Left lung (tissue), 10 donors: ENCODE results near the gene TBX20. TPM values are rescaled to one million over a fixed set of nuclear protein-coding genes. Genes with fewer than 3 reads are reported as not detected.

Experiments
- ATAC-seq: fragments of 200-7000 bp; cut with Tn5 transposase; one replicate; pipeline ENCODE4 v1.9.1; 2020; ENCODE audit warnings: moderate library complexity
- DNase-seq, 4 donors: peaks; one replicate each; pipeline ENCODE4 v3.0.0-alpha.2; 2013 to 2020
- H3K27ac ChIP-seq, 2 donors: fragments of 200-600 bp; sonication (generic) in 1 of 2; one replicate each; pipeline versions ENCODE4 v1.5.0 to v1.8.0; 2020 to 2021
- H3K27me3 ChIP-seq, 2 donors: fragments of 200-600 bp; sonication (generic) in 1 of 2; one replicate each; pipeline versions ENCODE4 v1.5.0 to v1.8.0; 2020 to 2021
- H3K36me3 ChIP-seq, 2 donors: fragments of 200-600 bp; sonication (generic) in 1 of 2; one replicate each; pipeline versions ENCODE4 v1.5.0 to v1.8.0; 2020 to 2021
- H3K4me1 ChIP-seq, 2 donors: fragments of 200-600 bp; one replicate each; pipeline ENCODE4 v1.8.0; 2021
- H3K4me3 ChIP-seq, 2 donors: fragments of 200-600 bp; sonication (generic) in 1 of 2; one replicate each; pipeline versions ENCODE4 v1.5.0 to v1.8.0; 2020 to 2021; ENCODE audit warnings: mild to moderate bottlenecking in 1 of 2
- H3K9me3 ChIP-seq, 2 donors: fragments of 200-600 bp; sonication (generic) in 1 of 2; one replicate each; pipeline versions ENCODE4 v1.5.0 to v1.8.0; 2020 to 2021
- CTCF ChIP-seq, 2 donors: fragments of 200-600 bp; sonication (generic) in 1 of 2; IDR thresholded peaks; one replicate each; pipeline versions ENCODE4 v1.5.0 to v1.8.0; 2021; ENCODE audit warnings: antibody characterized with exemption in 2 of 2
- intact Hi-C, 2 donors: fragments of 100-400 bp; cut with DNase I; formaldehyde crosslinking; loops; one replicate each; pipeline versions ENCODE4 v1.11.2 to v1.14.2; 2022
- polyA plus RNA-seq, 6 donors: library from polyadenylated mRNA; unstranded; fragments of 120-200 nt; gene quantifications; one replicate each; pipeline ENCODE4 v1.2.1, GENCODE V29; 2013; ENCODE audit not compliant: insufficient read length in 6 of 6
- total RNA-seq, 2 donors: library from RNA; stranded (reverse); fragmentation: NEBNext Ultra II Directional; extraction: Animal tissue kit (Norgen Biotek cat#: 25700); gene quantifications; one replicate each; pipeline ENCODE4 v1.2.1, GENCODE V29; 2021
- donor health status: DM: no; HTN: yes; CAD: no.
- donor health status: DM: no; HTN: no; CAD: no.

TBX20 gene
- total and polyA plus RNA-seq, 8 donors: 0.09 to 0.12 TPM; not detected in 6

GRCh38 chr7:35267411-35267810 lies 13.5 kb upstream of the TBX20 start:
- Histone ChIP-seq H3K4me1 (no peaks in the 10 kb centered on the region), H3K27me3 (peaks cover 7 to 45% of the 10 kb centered on the region in 2 donors), H3K27ac (no peak overlapping the region), H3K4me3 (no peak overlapping the region), H3K36me3 (no peaks in the 10 kb centered on the region), H3K9me3 (no peaks in the 10 kb centered on the region)
- ATAC-seq (no peak), DNase-seq (no peak)
- no peak for TF ChIP-seq CTCF (IDR thresholded peaks at IDR 0.05)
- intact Hi-C loops: no loop called here

- H3K4me3 ChIP-seq: no peak overlapping the region
- ATAC-seq (no peak), DNase-seq (no peak)
- H3K9me3 ChIP-seq: no peaks in the 10 kb centered on the region
- no peaks in the 10 kb centered on the region for H3K36me3 ChIP-seq
- no peak for TF ChIP-seq CTCF (IDR thresholded peaks at IDR 0.05)
- no peak overlapping the region for H3K27ac ChIP-seq
- H3K4me1 ChIP-seq: no peaks in the 10 kb centered on the region
- H3K27me3 ChIP-seq: peaks cover 47 to 71% of the 10 kb centered on the region in 2 donors
- intact Hi-C loops: no loop called here
These were observed 9.5 kb upstream of the TBX20 start for GRCh38 chr7:35263396-35263795.

- ATAC-seq (no peak), DNase-seq (no peak)
- H3K9me3 ChIP-seq: no peaks in the 10 kb centered on the region
- H3K36me3 ChIP-seq: no peaks in the 10 kb centered on the region
- H3K27ac ChIP-seq: no peak overlapping the region
- no peaks in the 10 kb centered on the region for H3K4me1 ChIP-seq
- no peak for TF ChIP-seq CTCF (IDR thresholded peaks at IDR 0.05)
- no peak overlapping the region for H3K4me3 ChIP-seq
- intact Hi-C loops: no loop called here
- H3K27me3 ChIP-seq: peaks cover 64 to 88% of the 10 kb centered on the region in 2 donors
These were observed 7.8 kb upstream of the TBX20 start for GRCh38 chr7:35261476-35262285.

- intact Hi-C loops: no loop called here
- peaks cover 71 to 94% of the 10 kb centered on the region in 2 donors for H3K27me3 ChIP-seq
- TF ChIP-seq CTCF (IDR thresholded peaks at IDR 0.05): no peak
- no peaks in the 10 kb centered on the region for H3K9me3 ChIP-seq
- no peak overlapping the region for H3K4me3 ChIP-seq
- no peaks in the 10 kb centered on the region for H3K4me1 ChIP-seq
- DNase-seq (no peak), ATAC-seq (no peak)
- no peak overlapping the region for H3K27ac ChIP-seq
- no peaks in the 10 kb centered on the region for H3K36me3 ChIP-seq
These were observed 7.1 kb upstream of the TBX20 start for GRCh38 chr7:35261041-35261440.

GRCh38 chr7:35260246-35260645 lies 6.3 kb upstream of the TBX20 start:
- intact Hi-C loops: no loop called here
- H3K27ac ChIP-seq: no peak overlapping the region
- peaks cover 79 to 100% of the 10 kb centered on the region in 2 donors for H3K27me3 ChIP-seq
- no peaks in the 10 kb centered on the region for H3K9me3 ChIP-seq
- ATAC-seq (no peak), DNase-seq (no peak)
- H3K4me3 ChIP-seq: no peak overlapping the region
- no peak for TF ChIP-seq CTCF (IDR thresholded peaks at IDR 0.05)
- H3K36me3 ChIP-seq: no peaks in the 10 kb centered on the region
- H3K4me1 ChIP-seq: no peaks in the 10 kb centered on the region
